ENCODE data around the gene GNE. TPM values are rescaled to one million over a fixed set of nuclear protein-coding genes. Genes with fewer than 3 reads are reported as not detected.

The GNE gene
- total and polyA plus RNA-seq, 4 donors = 5.1 to 18.4 (median 13.7) TPM

DNA sequence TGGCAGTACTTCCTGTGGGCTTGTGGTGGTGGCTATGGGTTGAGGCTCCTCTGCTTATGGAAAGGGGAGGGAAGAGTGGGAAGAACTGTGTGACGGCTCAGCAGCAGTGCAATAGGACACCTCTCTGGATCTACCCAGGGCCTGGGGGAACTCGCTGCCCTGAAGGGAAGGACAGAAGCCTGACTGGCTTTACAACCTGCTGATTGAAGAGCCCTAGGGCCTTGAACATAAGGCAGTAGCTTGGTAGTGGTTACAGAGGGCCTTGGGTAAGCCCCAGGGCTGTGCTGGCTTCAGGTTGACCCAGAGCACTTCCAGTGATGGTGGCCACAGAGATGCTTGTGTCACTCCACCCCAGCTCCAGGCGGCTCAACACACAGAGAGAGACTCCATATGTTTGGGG is 83.5 kb downstream of the GNE start:
- no peaks in the 10 kb centered on the region for H3K27me3 ChIP-seq (ENCODE audit: control insufficient read depth in 3 of 3, insufficient read depth in 3 of 3, low read length in 2 of 3)
- no peak for DNase-seq
- no peaks in the 10 kb centered on the region for H3K9me3 ChIP-seq (ENCODE audit: control insufficient read depth in 4 of 4, insufficient read depth in 3 of 4, low read length in 3 of 4)
- TF ChIP-seq CTCF (IDR thresholded peaks at IDR 0.05; ENCODE audit: control extremely low read depth, extremely low read depth) = no peak
- H3K27ac ChIP-seq (ENCODE audit: low read depth in 1 of 2, low read length in 1 of 2) = no peak overlapping the region
- WGBS, 2 donors = 86 to 91% methylated on average over 3 of the region's 3 CpGs
- no peak overlapping the region for H3K4me3 ChIP-seq
- no peak for ATAC-seq (ENCODE audit: insufficient read depth, low FRiP score)
- H3K4me1 ChIP-seq (ENCODE audit: control insufficient read depth in 5 of 5, insufficient read depth in 5 of 5, low read length in 5 of 5) = no peaks in the 10 kb centered on the region
- no peaks in the 10 kb centered on the region for H3K36me3 ChIP-seq (ENCODE audit: control insufficient read depth in 4 of 4, insufficient read depth in 4 of 4, low read length in 4 of 4)
- H3K9ac ChIP-seq (ENCODE audit: insufficient read depth in 1 of 2, low read length in 2 of 2) = no peak overlapping the region

DNA sequence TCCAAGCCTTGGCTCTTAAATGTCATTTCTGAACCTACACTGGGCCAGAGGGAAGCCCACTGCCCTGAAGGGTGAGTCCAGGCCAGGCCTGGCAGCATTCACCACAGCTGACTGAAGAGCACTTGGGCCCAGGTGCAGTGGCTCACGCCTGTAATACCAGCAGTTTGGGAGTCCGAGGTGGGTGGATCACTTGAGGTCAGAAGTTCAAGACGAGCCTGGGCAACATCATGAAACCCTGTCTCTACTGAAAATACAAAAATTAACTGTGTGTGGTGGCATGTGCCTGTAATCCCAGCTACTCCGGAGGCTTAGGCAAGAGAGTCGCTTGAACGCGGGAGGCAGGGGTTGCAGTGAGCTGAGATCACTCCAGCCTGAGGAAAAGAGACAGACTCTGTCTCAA is 84.0 kb downstream of the GNE start:
- DNase-seq = no peak
- Histone ChIP-seq H3K4me1 (ENCODE audit: control insufficient read depth in 5 of 5, insufficient read depth in 5 of 5, low read length in 5 of 5) (no peaks in the 10 kb centered on the region), H3K4me3 (no peak overlapping the region), H3K36me3 (ENCODE audit: control insufficient read depth in 4 of 4, insufficient read depth in 4 of 4, low read length in 4 of 4) (no peaks in the 10 kb centered on the region), H3K27ac (ENCODE audit: low read depth in 1 of 2, low read length in 1 of 2) (no peak overlapping the region), H3K9ac (ENCODE audit: insufficient read depth in 1 of 2, low read length in 2 of 2) (no peak overlapping the region), H3K9me3 (ENCODE audit: control insufficient read depth in 4 of 4, insufficient read depth in 3 of 4, low read length in 3 of 4) (no peaks in the 10 kb centered on the region), H3K27me3 (ENCODE audit: control insufficient read depth in 3 of 3, insufficient read depth in 3 of 3, low read length in 2 of 3) (no peaks in the 10 kb centered on the region)
- TF ChIP-seq CTCF (IDR thresholded peaks at IDR 0.05; ENCODE audit: control extremely low read depth, extremely low read depth) = no peak
- 82 to 87% methylated on average over 7 of the region's 7 CpGs for WGBS, 2 donors
- no peak for ATAC-seq (ENCODE audit: insufficient read depth, low FRiP score)

DNA sequence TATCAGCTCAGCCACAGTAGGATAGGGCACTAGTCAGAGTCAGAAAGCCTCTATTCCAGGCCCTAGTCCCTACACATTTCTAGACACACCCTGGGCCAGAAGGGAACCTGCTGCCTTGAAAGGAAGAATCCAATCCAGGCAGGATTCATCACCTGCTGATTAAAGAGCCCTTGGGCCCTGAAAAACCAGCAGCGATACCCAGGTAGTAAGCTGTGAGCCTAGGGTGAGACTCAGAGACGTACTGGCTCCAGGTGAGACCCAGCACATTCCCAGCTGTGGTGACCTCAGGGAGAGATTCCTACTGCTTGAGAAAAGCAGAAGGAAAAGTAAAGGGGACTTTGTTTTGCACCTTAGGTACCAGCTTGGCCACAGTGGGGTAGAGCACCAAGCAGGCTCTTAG is 84.4 kb downstream of the GNE start:
- no peaks in the 10 kb centered on the region for H3K4me1 ChIP-seq (ENCODE audit: control insufficient read depth in 5 of 5, insufficient read depth in 5 of 5, low read length in 5 of 5)
- 91 to 94% methylated on average over 2 of the region's 2 CpGs for WGBS, 2 donors
- H3K9ac ChIP-seq (ENCODE audit: insufficient read depth in 1 of 2, low read length in 2 of 2) = no peak overlapping the region
- no peak overlapping the region for H3K4me3 ChIP-seq
- H3K9me3 ChIP-seq (ENCODE audit: control insufficient read depth in 4 of 4, insufficient read depth in 3 of 4, low read length in 3 of 4) = no peaks in the 10 kb centered on the region
- H3K27me3 ChIP-seq (ENCODE audit: control insufficient read depth in 3 of 3, insufficient read depth in 3 of 3, low read length in 2 of 3) = no peaks in the 10 kb centered on the region
- TF ChIP-seq CTCF (IDR thresholded peaks at IDR 0.05; ENCODE audit: control extremely low read depth, extremely low read depth) = no peak
- DNase-seq = no peak
- no peak for ATAC-seq (ENCODE audit: insufficient read depth, low FRiP score)
- H3K36me3 ChIP-seq (ENCODE audit: control insufficient read depth in 4 of 4, insufficient read depth in 4 of 4, low read length in 4 of 4) = no peaks in the 10 kb centered on the region
- no peak overlapping the region for H3K27ac ChIP-seq (ENCODE audit: low read depth in 1 of 2, low read length in 1 of 2)

DNA sequence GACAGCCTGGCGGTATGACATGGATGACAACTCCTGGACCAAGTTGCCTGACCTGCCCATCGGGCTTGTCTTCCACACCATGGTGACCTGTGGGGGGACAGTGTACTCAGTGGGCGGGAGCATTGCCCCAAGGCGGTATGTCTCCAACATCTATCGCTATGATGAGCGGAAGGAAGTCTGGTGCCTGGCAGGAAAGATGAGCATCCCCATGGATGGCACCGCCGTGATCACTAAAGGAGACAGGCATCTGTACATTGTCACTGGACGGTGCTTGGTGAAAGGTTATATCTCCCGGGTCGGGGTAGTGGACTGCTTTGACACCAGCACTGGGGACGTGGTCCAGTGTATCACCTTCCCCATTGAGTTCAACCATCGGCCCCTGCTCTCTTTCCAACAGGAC is 87.7 kb downstream of the GNE start:
- no peaks in the 10 kb centered on the region for H3K36me3 ChIP-seq (ENCODE audit: control insufficient read depth in 4 of 4, insufficient read depth in 4 of 4, low read length in 4 of 4)
- no peak for TF ChIP-seq CTCF (IDR thresholded peaks at IDR 0.05; ENCODE audit: control extremely low read depth, extremely low read depth)
- no peak overlapping the region for H3K27ac ChIP-seq (ENCODE audit: low read depth in 1 of 2, low read length in 1 of 2)
- 95 to 98% methylated on average over 13 of the region's 13 CpGs for WGBS, 2 donors
- H3K27me3 ChIP-seq (ENCODE audit: control insufficient read depth in 3 of 3, insufficient read depth in 3 of 3, low read length in 2 of 3) = no peaks in the 10 kb centered on the region
- no peak overlapping the region for H3K4me3 ChIP-seq
- H3K4me1 ChIP-seq (ENCODE audit: control insufficient read depth in 5 of 5, insufficient read depth in 5 of 5, low read length in 5 of 5) = no peaks in the 10 kb centered on the region
- DNase-seq = no peak
- H3K9ac ChIP-seq (ENCODE audit: insufficient read depth in 1 of 2, low read length in 2 of 2) = no peak overlapping the region
- ATAC-seq (ENCODE audit: insufficient read depth, low FRiP score) = no peak
- H3K9me3 ChIP-seq (ENCODE audit: control insufficient read depth in 4 of 4, insufficient read depth in 3 of 4, low read length in 3 of 4) = no peaks in the 10 kb centered on the region
